Measurements from ENCODE around the gene GBP4. TPM values are rescaled to one million over a fixed set of nuclear protein-coding genes. Genes with fewer than 3 reads are reported as not detected.

GBP4 gene
- total RNA-seq, 1 experiment from 2014 or later, result 0.05 TPM

DNA sequence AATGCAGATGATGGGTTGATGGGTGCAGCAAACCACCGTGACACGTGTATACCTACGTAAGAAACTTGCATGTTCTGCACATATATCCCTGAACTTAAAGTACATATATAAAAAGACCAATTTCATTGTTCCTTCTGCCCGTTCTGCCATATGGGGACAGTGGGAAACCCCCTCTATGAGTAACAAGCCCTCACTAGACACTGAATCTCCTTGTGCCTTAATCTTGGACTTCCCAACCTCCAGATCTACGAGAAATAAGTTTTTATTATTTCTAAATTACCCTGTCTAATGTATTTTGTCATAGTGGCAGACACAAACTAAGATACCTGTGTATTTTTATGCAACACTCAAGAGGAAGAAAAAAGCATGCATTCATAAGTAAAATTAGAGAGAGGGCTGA, 32.9 kb downstream of the GBP4 start:
- Histone ChIP-seq H3K79me2 (ENCODE audit: insufficient read depth, low read length) (no peaks in the 10 kb centered on the region), H3K9me2 (ENCODE audit: insufficient read depth) (no peaks in the 10 kb centered on the region), H4K20me1 (ENCODE audit: insufficient read depth) (no peaks in the 10 kb centered on the region), H3K27me3 (ENCODE audit: insufficient read depth, low read length) (no peaks in the 10 kb centered on the region), H3K27ac (ENCODE audit: low read depth, low read length) (no peak overlapping the region), H3K9me3 (ENCODE audit: control insufficient read depth in 1 of 2, insufficient read depth in 1 of 2, low read depth in 1 of 2, low read length in 2 of 2) (no peaks in the 10 kb centered on the region), H3K4me2 (ENCODE audit: low read length) (no peak overlapping the region), H3K36me3 (ENCODE audit: control insufficient read depth in 1 of 2, insufficient read depth in 2 of 2, low read length in 2 of 2) (no peaks in the 10 kb centered on the region), H3K4me1 (ENCODE audit: control insufficient read depth in 1 of 2, insufficient read depth in 2 of 2, low read length in 2 of 2) (no peaks in the 10 kb centered on the region), H3K4me3 (replicated peaks in 1 of 2; ENCODE audit: low read depth in 1 of 2, low read length in 2 of 2) (no peak overlapping the region), H3K9ac (ENCODE audit: low read length) (no peak overlapping the region), H2AFZ (ENCODE audit: low read depth, low read length, poor library complexity, severe bottlenecking) (no peak overlapping the region)
- DNase-seq (ENCODE audit: low read depth, low spot score), result no peak
- no peak for ATAC-seq
- ChIA-PET RAD21 (ENCODE audit: low non-redundant PET in 1 of 2, low total read pairs in 2 of 2, uncharacterized antibody in 2 of 2, unreplicated experiment in 2 of 2) (no interaction called here), CTCF (no interaction called here), POLR2A (no interaction called here)
- intact Hi-C loops (cut with micrococcal nuclease), result no loop called here
- TF ChIP-seq RAD21 (IDR thresholded peaks at IDR 0.05; ENCODE audit: low read depth), result no peak
- no peak for TF ChIP-seq SIN3A (IDR thresholded peaks at IDR 0.05; ENCODE audit: low read depth)
- TF ChIP-seq, protein P1, sequence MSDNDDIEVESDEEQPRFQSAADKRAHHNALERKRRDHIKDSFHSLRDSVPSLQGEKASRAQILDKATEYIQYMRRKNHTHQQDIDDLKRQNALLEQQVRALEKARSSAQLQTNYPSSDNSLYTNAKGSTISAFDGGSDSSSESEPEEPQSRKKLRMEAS (IDR thresholded peaks at IDR 0.05), result no peak
- TF ChIP-seq POLR2AphosphoS5 (IDR thresholded peaks at IDR 0.05; ENCODE audit: low read depth, low read length), result no peak
- TF ChIP-seq SP1 (IDR thresholded peaks at IDR 0.05; ENCODE audit: low read depth), result no peak
- no peak for TF ChIP-seq SRF (IDR thresholded peaks at IDR 0.05; ENCODE audit: low read depth)
- TF ChIP-seq POLR2A (IDR thresholded peaks at IDR 0.05; ENCODE audit: borderline replicate concordance, extremely low read depth, insufficient read depth, insufficient read length), result no peak
- TF ChIP-seq EGR1 (IDR thresholded peaks at IDR 0.05; ENCODE audit: low read depth), result no peak
- TF ChIP-seq CBX3 (IDR thresholded peaks at IDR 0.05; ENCODE audit: low read depth), result no peak
- no peak for TF ChIP-seq TCF7L2 (IDR thresholded peaks at IDR 0.05; ENCODE audit: borderline replicate concordance, extremely low read depth, insufficient read depth, insufficient read length)
- TF ChIP-seq YY1 (IDR thresholded peaks at IDR 0.05; ENCODE audit: extremely low read depth, insufficient replicate concordance, low read depth, low read length), result no peak
- no peak for TF ChIP-seq FOSL1 (IDR thresholded peaks at IDR 0.05; ENCODE audit: low read depth)
- no peak for TF ChIP-seq CEBPB (IDR thresholded peaks at IDR 0.05; ENCODE audit: low read depth)
- no TSS peak for BruUV-seq (replicated peaks)

DNA sequence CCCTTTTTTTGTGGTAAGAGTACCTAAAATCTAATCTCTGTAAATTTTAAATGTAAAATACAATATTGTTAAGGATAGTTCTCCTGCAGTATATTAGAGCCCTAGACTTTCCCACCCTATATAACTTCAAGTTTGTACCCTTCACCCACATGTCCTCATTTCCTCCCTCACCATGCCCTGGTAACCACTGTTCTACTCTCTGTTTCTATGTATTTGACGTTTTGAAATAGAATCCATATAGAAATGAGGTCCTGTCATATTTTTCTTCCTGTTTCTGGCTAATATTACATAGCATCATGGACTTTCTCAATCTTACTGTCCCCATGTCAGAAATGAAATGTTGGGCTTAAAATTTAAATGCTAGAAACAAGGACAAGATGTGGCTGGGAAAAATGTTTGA, 47.7 kb downstream of the GBP4 start:
- Histone ChIP-seq H3K79me2 (ENCODE audit: insufficient read depth, low read length) (no peaks in the 10 kb centered on the region), H3K4me1 (ENCODE audit: control insufficient read depth in 1 of 2, insufficient read depth in 2 of 2, low read length in 2 of 2) (no peaks in the 10 kb centered on the region), H3K9me3 (ENCODE audit: control insufficient read depth in 1 of 2, insufficient read depth in 1 of 2, low read depth in 1 of 2, low read length in 2 of 2) (no peaks in the 10 kb centered on the region), H2AFZ (ENCODE audit: low read depth, low read length, poor library complexity, severe bottlenecking) (no peak overlapping the region), H3K4me3 (replicated peaks in 1 of 2; ENCODE audit: low read depth in 1 of 2, low read length in 2 of 2) (no peak overlapping the region), H3K9me2 (ENCODE audit: insufficient read depth) (no peaks in the 10 kb centered on the region; the same call in 1 of the 2 replicates), H3K36me3 (ENCODE audit: control insufficient read depth in 1 of 2, insufficient read depth in 2 of 2, low read length in 2 of 2) (no peaks in the 10 kb centered on the region), H3K27me3 (ENCODE audit: insufficient read depth, low read length) (no peaks in the 10 kb centered on the region), H3K9ac (ENCODE audit: low read length) (no peak overlapping the region), H4K20me1 (ENCODE audit: insufficient read depth) (no peaks in the 10 kb centered on the region), H3K4me2 (ENCODE audit: low read length) (no peak overlapping the region), H3K27ac (ENCODE audit: low read depth, low read length) (no peak overlapping the region)
- DNase-seq (ENCODE audit: low read depth, low spot score) (no peak), ATAC-seq (no peak)
- intact Hi-C loops (cut with micrococcal nuclease), result no loop called here
- POLR2A ChIA-PET, result no interaction called here
- CTCF ChIA-PET, result no interaction called here
- BruUV-seq (replicated peaks), result no TSS peak
- RAD21 ChIA-PET (ENCODE audit: low non-redundant PET in 1 of 2, low total read pairs in 2 of 2, uncharacterized antibody in 2 of 2, unreplicated experiment in 2 of 2), result no interaction called here
- no peak for TF ChIP-seq JUND (IDR thresholded peaks at IDR 0.05)
- TF ChIP-seq CEBPB (IDR thresholded peaks at IDR 0.05; ENCODE audit: low read depth), result no peak
- TF ChIP-seq, protein P2, sequence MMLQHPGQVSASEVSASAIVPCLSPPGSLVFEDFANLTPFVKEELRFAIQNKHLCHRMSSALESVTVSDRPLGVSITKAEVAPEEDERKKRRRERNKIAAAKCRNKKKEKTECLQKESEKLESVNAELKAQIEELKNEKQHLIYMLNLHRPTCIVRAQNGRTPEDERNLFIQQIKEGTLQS (IDR thresholded peaks at IDR 0.05), result no peak
- no peak for TF ChIP-seq POLR2AphosphoS5 (IDR thresholded peaks at IDR 0.05; ENCODE audit: low read depth, low read length)
- no peak for TF ChIP-seq CBX3 (IDR thresholded peaks at IDR 0.05; ENCODE audit: low read depth)
- no peak for TF ChIP-seq SP1 (IDR thresholded peaks at IDR 0.05; ENCODE audit: low read depth)
- no peak for TF ChIP-seq EGR1 (IDR thresholded peaks at IDR 0.05; ENCODE audit: low read depth)
- TF ChIP-seq, protein P1 (IDR thresholded peaks at IDR 0.05), result no peak
- TF ChIP-seq FOSL1 (IDR thresholded peaks at IDR 0.05; ENCODE audit: low read depth), result no peak
- no peak for TF ChIP-seq SIN3A (IDR thresholded peaks at IDR 0.05; ENCODE audit: low read depth)
- no peak for TF ChIP-seq ZFX (IDR thresholded peaks at IDR 0.05)
- TF ChIP-seq, protein P3, sequence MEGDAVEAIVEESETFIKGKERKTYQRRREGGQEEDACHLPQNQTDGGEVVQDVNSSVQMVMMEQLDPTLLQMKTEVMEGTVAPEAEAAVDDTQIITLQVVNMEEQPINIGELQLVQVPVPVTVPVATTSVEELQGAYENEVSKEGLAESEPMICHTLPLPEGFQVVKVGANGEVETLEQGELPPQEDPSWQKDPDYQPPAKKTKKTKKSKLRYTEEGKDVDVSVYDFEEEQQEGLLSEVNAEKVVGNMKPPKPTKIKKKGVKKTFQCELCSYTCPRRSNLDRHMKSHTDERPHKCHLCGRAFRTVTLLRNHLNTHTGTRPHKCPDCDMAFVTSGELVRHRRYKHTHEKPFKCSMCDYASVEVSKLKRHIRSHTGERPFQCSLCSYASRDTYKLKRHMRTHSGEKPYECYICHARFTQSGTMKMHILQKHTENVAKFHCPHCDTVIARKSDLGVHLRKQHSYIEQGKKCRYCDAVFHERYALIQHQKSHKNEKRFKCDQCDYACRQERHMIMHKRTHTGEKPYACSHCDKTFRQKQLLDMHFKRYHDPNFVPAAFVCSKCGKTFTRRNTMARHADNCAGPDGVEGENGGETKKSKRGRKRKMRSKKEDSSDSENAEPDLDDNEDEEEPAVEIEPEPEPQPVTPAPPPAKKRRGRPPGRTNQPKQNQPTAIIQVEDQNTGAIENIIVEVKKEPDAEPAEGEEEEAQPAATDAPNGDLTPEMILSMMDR (IDR thresholded peaks at IDR 0.05 in 2 of 3, conservative IDR thresholded peaks at IDR 0.05 in 1 of 3; ENCODE audit: borderline replicate concordance in 1 of 3, insufficient read depth in 1 of 3, low read depth in 2 of 3, low read length in 2 of 3), result no peak
- TF ChIP-seq EZH2phosphoT487 (IDR thresholded peaks at IDR 0.05; ENCODE audit: borderline replicate concordance), result no peak
- no peak for TF ChIP-seq SRF (IDR thresholded peaks at IDR 0.05; ENCODE audit: low read depth)
- no peak for TF ChIP-seq RAD21 (IDR thresholded peaks at IDR 0.05; ENCODE audit: low read depth)

All from HCT116 (cell line).